ENCODE measurements around the gene PMPCA.

GRCh38 chr9:136403538-136403914 is 6.9 kb upstream of the PMPCA start:
- TF ChIP-seq, protein P1, sequence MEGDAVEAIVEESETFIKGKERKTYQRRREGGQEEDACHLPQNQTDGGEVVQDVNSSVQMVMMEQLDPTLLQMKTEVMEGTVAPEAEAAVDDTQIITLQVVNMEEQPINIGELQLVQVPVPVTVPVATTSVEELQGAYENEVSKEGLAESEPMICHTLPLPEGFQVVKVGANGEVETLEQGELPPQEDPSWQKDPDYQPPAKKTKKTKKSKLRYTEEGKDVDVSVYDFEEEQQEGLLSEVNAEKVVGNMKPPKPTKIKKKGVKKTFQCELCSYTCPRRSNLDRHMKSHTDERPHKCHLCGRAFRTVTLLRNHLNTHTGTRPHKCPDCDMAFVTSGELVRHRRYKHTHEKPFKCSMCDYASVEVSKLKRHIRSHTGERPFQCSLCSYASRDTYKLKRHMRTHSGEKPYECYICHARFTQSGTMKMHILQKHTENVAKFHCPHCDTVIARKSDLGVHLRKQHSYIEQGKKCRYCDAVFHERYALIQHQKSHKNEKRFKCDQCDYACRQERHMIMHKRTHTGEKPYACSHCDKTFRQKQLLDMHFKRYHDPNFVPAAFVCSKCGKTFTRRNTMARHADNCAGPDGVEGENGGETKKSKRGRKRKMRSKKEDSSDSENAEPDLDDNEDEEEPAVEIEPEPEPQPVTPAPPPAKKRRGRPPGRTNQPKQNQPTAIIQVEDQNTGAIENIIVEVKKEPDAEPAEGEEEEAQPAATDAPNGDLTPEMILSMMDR (IDR thresholded peaks at IDR 0.05; ENCODE audit: insufficient read depth, low read depth, low read length) = no peak
- no peak for TF ChIP-seq EZH2 (IDR thresholded peaks at IDR 0.05; ENCODE audit: insufficient read depth, low read length)

All from astrocyte (in vitro differentiated cells and primary cell).